GM19455 (cell line): ENCODE measurements around the gene BANP.
"Not testable (repeated sequence)": the region's sequence is repeated elsewhere in the genome, so short reads cannot be mapped to it uniquely, and the experiment has no call there.

ENCODE experiments used
- ATAC-seq: cut with Tn5 transposase; IDR thresholded peaks from one replicate; pipeline ENCODE4 v1.9.1; 2021; ENCODE audit not compliant: unreplicated experiment

BANP gene

GRCh38 chr16:87990254-87990653 is 39.0 kb downstream of the BANP start:
- ATAC-seq, result not testable (repeated sequence)

- ATAC-seq, result not testable (repeated sequence)
Observed at GRCh38 chr16:87992142-87992541, 40.9 kb downstream of the BANP start.

DNA sequence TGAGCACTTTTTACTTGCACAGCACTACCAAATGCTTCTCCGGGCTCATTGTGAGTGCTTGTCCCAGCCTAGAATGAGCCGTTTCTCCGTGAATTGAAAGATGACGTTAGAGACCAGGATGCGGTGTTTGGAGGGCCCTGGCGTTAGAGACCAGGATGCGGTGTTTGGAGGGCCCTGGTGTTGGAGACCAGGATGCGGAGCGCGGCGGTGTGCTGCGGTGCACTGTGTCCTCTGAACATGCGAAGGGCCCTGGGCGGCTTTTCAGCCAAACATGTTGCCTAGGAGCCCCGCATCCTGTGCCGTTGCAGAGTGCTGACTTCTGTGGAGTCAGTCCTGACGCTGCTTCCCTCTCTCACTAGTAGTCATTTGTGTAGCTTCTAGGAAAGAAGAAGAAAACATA is 42.7 kb downstream of the BANP start:
- no peak for ATAC-seq

- no peak for ATAC-seq
Observed at GRCh38 chr16:87995644-87996043, 44.4 kb downstream of the BANP start.

DNA sequence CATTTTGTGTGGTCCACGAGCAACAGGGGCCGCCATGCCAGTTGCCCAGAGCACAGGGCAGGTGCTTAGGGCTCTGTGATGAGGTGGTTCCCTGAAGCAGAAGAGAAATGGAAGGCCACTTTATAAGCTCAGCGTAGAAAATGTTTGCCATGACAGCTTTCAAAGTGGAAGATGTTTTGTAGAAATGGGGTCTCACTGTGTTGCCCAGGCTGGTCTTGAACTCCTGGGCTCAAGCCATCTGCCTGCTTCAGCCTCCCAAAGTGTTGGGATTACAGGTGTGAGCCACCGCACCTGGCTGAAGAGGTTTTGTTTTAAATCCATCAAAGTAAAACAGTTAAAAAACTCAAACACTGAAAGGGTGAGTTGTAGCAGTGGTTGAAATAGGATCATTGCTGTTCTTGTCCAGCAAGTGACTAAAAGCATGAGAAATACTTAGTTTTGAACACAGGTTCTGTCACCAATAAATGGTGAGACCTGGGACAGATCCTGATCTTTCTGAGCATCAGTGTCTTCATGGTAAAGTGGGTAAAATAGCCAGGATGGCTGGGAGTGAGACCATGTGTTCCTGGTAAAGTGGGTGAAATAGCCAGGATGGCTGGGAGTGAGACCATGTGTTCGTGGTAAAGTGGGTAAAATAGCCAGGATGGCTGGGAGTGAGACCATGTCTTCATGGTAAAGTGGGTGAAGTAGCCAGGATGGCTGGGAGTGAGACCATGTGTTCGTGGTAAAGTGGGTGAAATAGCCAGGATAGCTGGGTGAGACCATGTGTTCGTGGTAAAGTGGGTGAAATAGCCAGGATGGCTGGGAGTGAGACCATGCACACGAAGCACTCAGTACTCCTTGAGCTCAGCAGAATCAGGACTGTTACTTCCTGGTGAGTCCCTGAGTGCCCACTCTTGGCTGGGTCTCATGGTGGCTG is 46.0 kb downstream of the BANP start:
- ATAC-seq, result no peak

DNA sequence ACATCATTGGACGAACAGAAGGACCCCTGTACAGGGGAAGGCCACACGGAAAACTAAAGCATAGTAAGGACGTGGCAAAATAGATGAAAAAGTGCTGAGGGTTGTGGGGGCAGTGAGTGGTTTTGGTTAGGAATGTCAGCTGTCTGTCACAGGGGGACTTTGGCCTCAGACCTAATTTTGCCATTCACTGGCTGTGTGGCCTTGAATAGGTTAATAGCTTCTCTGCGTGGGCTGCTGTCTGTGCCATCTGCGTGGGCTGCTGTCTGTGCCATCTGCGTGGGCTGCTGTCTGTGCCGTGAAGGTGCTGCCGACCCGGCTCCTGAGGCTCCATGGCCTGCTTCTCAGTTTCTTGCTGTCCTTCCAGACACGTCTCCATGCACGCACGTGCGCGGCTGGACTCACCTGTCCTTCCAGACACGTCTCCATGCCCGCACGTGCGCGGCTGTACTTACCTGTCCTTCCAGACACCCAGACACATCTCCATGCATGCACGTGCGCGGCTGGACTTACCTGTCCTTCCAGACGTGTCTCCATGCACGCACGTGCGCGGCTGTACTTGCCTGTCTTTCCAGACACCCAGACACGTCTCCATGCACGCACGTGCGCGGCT is 47.1 kb downstream of the BANP start:
- not testable (repeated sequence) for ATAC-seq

DNA sequence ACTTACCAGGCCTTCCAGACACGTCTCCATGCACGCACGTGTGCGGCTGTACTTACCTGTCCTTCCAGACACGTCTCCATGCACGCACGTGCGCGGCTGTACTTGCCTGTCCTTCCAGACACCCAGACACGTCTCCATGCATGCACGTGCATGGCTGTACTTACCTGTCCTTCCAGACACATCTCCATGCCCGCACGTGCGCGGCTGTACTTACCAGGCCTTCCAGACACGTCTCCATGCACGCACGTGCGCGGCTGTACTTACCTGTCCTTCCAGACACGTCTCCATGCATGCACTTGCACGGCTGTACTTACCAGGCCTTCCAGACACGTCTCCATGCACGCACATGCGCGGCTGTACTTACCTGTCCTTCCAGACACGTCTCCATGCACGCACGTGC is 47.8 kb downstream of the BANP start:
- not testable (repeated sequence) for ATAC-seq

GRCh38 chr16:88002211-88002610 is 51.0 kb downstream of the BANP start:
- ATAC-seq, result no peak

DNA sequence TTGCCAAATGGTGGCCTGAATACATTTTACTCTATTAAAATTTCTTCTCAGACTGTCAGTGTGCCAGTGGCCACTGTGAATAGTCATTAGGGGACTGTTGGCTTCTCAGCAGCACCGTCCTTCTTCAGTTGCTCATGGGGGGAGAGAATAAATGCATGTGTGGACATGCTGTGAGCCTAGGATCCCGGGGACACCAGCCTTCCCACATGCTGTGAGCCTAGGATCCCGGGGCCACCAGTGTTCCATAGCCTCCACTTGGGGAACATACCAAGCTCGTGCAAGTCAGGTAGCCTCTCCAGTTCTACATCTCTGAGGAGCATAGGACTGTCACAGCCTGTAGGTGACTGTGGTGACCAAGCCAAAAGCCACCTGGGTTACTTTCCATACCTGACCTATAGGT is 51.5 kb downstream of the BANP start:
- ATAC-seq, result no peak

GRCh38 chr16:88003316-88003715 is 52.1 kb downstream of the BANP start:
- no peak for ATAC-seq

DNA sequence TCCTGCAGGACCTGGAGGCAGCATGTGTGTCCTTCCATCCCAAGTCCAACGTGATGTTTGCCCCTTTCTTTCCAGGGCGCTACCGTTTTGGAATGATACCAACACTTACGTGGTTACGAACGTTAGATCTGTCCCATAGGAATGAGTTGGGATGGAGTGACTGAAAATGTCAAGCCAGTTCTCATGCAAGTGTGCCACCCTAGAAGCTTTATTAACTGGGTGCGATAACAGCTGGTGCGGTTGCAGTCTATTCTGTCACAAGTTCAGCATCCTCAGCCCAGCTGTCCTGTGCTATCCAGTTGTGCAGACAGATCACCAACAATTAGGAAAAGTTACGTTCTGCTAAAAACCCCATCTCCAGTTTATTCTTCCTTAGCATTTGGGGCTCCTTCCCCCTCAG is 52.5 kb downstream of the BANP start:
- ATAC-seq, result no peak

GRCh38 chr16:88004391-88004790 is 53.2 kb downstream of the BANP start:
- ATAC-seq, result no peak

DNA sequence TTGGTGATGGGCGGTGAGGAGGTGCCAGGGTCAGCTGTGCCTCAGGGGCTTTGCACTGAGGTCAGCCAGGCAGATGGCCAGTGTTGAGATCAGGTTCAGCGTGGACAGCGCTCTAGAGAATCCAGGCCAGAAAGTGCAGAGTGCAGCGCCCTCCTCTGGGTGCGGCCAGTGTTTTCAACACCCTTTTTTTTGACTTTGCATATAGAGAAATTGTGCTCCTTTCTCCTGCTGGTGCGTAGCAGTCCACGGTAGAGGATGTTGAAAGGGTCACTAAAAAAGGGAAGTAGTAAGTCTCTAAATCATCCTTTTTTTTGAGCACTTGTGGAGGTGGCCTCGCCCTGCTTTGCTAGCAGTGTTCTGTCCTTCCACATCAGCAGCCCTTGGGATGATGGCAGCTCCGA is 53.9 kb downstream of the BANP start:
- ATAC-seq, result no peak

DNA sequence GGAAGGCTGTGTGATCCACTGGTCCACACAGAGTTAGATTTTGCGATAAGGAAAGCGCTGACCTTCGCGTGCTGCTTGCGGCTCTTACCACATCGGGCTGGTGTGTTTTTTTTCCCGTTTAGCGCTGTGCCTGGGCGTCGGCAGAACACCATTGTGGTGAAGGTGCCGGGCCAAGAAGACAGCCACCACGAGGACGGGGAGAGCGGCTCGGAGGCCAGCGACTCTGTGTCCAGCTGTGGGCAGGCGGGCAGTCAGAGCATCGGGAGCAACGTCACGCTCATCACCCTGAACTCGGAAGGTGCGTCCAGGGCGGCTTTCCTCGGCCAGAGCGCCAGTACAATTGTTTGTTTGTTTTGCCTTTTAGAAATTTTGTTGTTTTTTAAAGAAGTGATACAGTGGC is 54.7 kb downstream of the BANP start:
- ATAC-seq, result no peak

- ATAC-seq, result no peak
Observed at GRCh38 chr16:88007321-88007731, 56.1 kb downstream of the BANP start.

GRCh38 chr16:88008840-88009239 is 57.6 kb downstream of the BANP start:
- ATAC-seq, result no peak

DNA sequence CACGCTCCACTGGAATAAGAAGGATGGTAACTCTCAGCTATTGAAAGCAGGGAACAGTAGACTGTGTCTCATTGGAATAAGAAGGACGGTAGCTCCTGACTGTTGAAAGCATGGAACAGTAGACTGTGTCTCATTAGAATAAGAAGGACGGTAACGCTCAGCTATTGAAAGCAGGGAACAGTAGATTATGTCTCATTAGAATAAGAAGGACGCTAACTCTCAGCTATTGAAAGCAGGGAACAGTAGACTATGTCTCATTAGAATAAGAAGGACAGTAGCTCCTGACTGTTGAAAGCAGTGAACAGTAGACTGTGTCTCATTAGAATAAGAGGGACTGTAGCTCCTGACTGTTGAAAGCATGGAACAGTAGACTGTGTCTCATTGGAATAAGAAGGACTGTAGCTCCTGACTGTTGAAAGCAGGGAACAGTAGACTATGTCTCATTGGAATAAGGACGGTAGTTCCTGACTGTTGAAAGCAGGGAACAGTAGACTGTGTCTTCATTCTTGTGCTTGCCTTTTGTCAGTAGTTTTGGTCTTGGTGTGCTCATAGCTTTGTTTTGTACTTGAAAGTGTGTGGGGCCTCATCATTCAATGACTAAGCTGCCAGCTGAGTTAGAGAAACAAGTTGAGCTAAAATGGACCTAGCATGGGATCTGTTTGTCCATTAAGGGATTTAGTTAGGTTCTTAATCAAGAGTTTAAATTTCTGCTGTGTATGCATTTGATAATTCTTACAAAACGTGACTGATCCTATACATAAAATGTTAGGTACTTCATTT is 58.5 kb downstream of the BANP start:
- ATAC-seq, result no peak

GRCh38 chr16:88010343-88010967 is 59.2 kb downstream of the BANP start:
- no peak for ATAC-seq

DNA sequence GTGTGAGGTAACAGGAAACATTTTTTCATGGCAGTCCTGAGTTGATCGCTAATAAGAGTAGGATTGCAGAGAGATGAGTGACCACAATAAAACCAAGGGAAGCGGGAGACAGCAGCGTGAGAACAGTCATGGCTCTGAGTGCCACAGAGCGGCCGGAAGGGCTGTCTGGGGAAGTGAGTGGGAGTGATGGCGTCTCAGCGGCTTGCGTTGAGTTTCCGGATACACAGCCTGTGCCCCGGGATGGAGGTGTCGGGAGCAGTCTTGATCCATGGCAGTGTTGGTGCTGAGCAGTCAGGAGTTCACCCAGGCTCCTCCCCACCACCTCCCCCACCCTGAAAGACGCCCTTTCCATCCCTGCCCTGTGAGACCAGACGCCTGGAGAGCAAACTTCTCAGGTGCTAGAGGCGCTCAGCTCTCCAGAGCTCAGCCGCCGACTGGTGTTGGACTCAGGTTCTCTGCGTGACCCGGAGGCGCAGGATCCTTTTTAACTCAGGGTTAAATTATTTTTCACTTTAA is 59.8 kb downstream of the BANP start:
- ATAC-seq, result no peak

DNA sequence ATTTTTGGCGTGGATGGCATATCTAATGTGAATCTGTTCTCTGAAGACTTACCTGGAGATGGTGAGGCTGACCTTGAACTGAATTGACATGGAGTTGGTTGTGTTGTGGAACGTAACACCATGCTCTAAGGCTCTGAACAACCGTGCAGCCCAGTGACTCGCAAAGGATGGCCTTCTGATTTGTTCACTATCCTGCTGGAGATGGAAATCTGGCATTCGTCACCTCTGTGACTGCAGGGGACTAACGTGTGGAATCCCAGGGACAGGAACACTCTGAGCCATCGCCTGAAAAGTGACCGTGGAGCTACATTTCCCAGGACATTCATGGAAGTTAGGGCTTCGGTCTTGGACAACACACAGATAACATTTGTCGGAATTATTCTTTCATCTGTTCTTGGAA is 61.1 kb downstream of the BANP start:
- no peak for ATAC-seq

GRCh38 chr16:88013091-88013609 is 61.9 kb downstream of the BANP start:
- no peak for ATAC-seq
